ENCODE measurements around the gene ADGRL1.
"Not testable (repeated sequence)": the region's sequence is repeated elsewhere in the genome, so short reads cannot be mapped to it uniquely, and the experiment has no call there.

Gene ADGRL1

DNA sequence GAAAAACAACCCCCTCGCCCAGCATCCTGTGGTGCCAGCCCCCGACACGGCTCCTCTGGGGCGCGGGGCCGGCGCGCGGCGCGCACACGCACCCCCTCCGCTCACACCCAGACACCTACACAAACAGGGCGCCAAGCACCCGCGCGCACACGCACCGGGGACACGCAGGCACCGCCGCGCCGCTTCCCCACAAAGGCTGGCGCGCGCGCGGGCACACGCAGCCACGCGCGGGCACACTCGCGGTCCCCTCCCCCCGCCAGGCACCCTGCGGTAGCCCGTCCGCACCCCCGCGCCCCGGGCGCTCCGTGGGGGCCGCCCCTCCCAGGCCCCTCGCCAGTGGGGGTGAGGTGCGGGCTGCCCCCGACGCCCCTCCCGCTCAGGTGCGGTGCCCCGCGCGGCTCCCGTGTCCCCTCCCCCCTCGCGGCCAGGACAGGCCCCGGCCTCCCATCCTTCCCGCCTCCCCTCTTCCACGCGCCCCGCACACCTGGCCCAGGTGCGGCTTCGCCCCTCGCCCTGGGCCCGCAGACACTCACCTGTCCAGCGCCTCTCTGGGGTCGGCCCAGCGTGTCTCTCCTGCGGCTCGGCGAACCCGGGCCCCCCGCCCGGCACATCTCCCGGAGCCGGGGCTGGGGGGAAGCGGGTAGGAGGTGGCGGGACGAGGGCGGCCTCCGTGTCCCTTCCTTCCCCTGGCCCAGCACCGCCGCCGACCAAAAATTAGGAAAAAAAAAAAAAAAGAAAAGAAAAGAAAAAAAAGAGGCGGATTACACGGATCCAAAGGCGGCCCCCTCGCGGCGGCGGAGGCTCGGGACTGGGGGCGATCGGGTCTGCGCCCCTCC lies at the start of gene ADGRL1:
Gene ADGRL1, minus strand, starts transcription at position 718 of the 836 bp plus-strand sequence. CDS start 22,567 bp downstream, outside the sequence.
- H3K36me3 ChIP-seq (ENCODE audit: control insufficient read depth in 5 of 5, insufficient read depth in 5 of 5, low read length in 5 of 5); H3K9me3 ChIP-seq (ENCODE audit: control insufficient read depth in 5 of 5, low read length in 5 of 5); H3K27ac ChIP-seq (ENCODE audit: low read depth, low read length); H3K27me3 ChIP-seq (ENCODE audit: control insufficient read depth in 5 of 5, insufficient read depth in 4 of 5, low read length in 5 of 5): not testable (repeated sequence)
- Histone ChIP-seq H3K4me1 (ENCODE audit: control insufficient read depth in 5 of 5, insufficient read depth in 5 of 5, low read length in 5 of 5) (peaks cover 0 to 42% (median 28%) of the 10 kb centered on the region in 5 donors), H3K9ac (ENCODE audit: low read length in 5 of 5) (peak within 1 kb of the TSS in 2 of 5 donors; percentile 40 to 41), H3K4me3 (ENCODE audit: low read depth in 1 of 5, low read length in 5 of 5) (peak within 1 kb of the TSS; percentile 61 to 77 (median 70))

DNA sequence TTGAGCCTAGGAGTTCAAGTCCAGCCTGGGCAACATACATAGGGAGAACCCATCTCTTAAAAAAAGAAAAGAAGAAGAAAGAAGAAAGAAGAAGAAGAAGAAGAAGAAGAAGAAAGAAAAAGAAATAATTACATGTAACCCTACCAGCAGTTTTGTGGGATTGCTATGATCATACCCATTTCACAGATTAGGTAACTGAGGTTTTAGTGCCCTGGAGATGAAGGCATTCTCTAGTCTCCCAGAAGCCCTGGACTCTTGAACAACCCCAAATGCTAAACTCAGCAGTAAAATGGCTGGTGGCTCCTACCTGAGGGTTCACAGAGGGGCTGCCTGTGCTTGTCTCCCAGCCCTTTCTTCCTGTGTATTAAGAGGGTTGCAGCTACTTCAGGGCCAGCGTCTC lies 49.3 kb upstream of the ADGRL1 start:
- not testable (repeated sequence) for H3K27ac ChIP-seq (ENCODE audit: low read depth, low read length); H3K9ac ChIP-seq (ENCODE audit: low read length in 5 of 5); H3K4me3 ChIP-seq (ENCODE audit: low read depth in 1 of 5, low read length in 5 of 5); H3K4me1 ChIP-seq (ENCODE audit: control insufficient read depth in 5 of 5, insufficient read depth in 5 of 5, low read length in 5 of 5); H3K27me3 ChIP-seq (ENCODE audit: control insufficient read depth in 5 of 5, insufficient read depth in 4 of 5, low read length in 5 of 5); H3K9me3 ChIP-seq (ENCODE audit: control insufficient read depth in 5 of 5, low read length in 5 of 5); H3K36me3 ChIP-seq (ENCODE audit: control insufficient read depth in 5 of 5, insufficient read depth in 5 of 5, low read length in 5 of 5)

- not testable (repeated sequence) for H3K9ac ChIP-seq (ENCODE audit: low read length in 5 of 5); H3K4me1 ChIP-seq (ENCODE audit: control insufficient read depth in 5 of 5, insufficient read depth in 5 of 5, low read length in 5 of 5); H3K36me3 ChIP-seq (ENCODE audit: control insufficient read depth in 5 of 5, insufficient read depth in 5 of 5, low read length in 5 of 5); H3K4me3 ChIP-seq (ENCODE audit: low read depth in 1 of 5, low read length in 5 of 5); H3K9me3 ChIP-seq (ENCODE audit: control insufficient read depth in 5 of 5, low read length in 5 of 5); H3K27me3 ChIP-seq (ENCODE audit: control insufficient read depth in 5 of 5, insufficient read depth in 4 of 5, low read length in 5 of 5); H3K27ac ChIP-seq (ENCODE audit: low read depth, low read length)
These were observed 48.0 kb upstream of the ADGRL1 start for GRCh38 chr19:14253822-14254599.

DNA sequence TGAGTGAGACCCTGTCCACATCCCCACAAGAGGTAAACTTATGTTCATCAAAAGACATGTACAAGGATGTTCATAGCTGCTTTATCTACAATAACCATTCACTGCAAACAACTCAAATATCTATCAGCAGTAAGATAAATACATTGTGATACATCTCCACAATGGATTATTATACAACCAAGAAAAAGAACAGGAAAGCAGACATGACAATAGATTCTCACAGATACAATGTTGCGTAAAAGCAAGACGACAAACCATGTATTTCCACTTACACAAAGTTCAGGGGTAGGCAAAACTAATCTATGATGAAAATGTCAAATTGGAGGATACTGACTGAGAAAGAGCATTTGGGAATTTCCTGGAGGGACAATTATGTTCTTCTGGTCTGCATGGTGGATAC lies 46.2 kb upstream of the ADGRL1 start:
- not testable (repeated sequence) for H3K36me3 ChIP-seq (ENCODE audit: control insufficient read depth in 5 of 5, insufficient read depth in 5 of 5, low read length in 5 of 5); H3K4me3 ChIP-seq (ENCODE audit: low read depth in 1 of 5, low read length in 5 of 5); H3K27ac ChIP-seq (ENCODE audit: low read depth, low read length); H3K9me3 ChIP-seq (ENCODE audit: control insufficient read depth in 5 of 5, low read length in 5 of 5); H3K9ac ChIP-seq (ENCODE audit: low read length in 5 of 5); H3K27me3 ChIP-seq (ENCODE audit: control insufficient read depth in 5 of 5, insufficient read depth in 4 of 5, low read length in 5 of 5)
- peaks cover 0 to 20% (median 8%) of the 10 kb centered on the region in 5 donors for H3K4me1 ChIP-seq (ENCODE audit: control insufficient read depth in 5 of 5, insufficient read depth in 5 of 5, low read length in 5 of 5)

DNA sequence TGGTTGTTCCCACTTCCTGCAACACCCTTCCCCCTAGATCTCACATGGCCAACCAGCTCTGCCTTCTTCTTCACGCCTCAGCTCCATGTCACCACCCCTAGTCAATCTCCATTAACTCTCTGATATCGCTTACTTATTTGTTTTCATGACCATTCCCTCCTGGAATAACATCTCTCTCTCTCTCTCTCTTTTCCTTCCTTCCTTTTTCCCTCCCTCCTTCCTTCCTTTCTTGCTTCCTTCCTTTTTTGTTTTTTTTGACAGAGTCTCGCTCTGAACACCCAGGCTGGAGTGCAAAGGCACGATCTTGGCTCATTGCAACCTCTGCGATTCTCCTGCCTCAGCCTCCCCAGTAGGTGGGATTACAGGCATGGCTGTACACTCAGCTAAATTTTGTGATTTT lies 44.9 kb upstream of the ADGRL1 start:
- Histone ChIP-seq H3K9ac (ENCODE audit: low read length in 5 of 5) (no peak overlapping the region), H3K36me3 (ENCODE audit: control insufficient read depth in 5 of 5, insufficient read depth in 5 of 5, low read length in 5 of 5) (no peaks in the 10 kb centered on the region), H3K4me1 (ENCODE audit: control insufficient read depth in 5 of 5, insufficient read depth in 5 of 5, low read length in 5 of 5) (peaks cover 0 to 20% (median 8%) of the 10 kb centered on the region in 5 donors), H3K9me3 (ENCODE audit: control insufficient read depth in 5 of 5, low read length in 5 of 5) (no peaks in the 10 kb centered on the region), H3K27me3 (ENCODE audit: control insufficient read depth in 5 of 5, insufficient read depth in 4 of 5, low read length in 5 of 5) (peaks cover 0 to 6% (median 0%) of the 10 kb centered on the region in 5 donors), H3K4me3 (ENCODE audit: low read depth in 1 of 5, low read length in 5 of 5) (no peak overlapping the region), H3K27ac (ENCODE audit: low read depth, low read length) (no peak overlapping the region)

- H3K36me3 ChIP-seq (ENCODE audit: control insufficient read depth in 5 of 5, insufficient read depth in 5 of 5, low read length in 5 of 5); H3K4me3 ChIP-seq (ENCODE audit: low read depth in 1 of 5, low read length in 5 of 5); H3K9me3 ChIP-seq (ENCODE audit: control insufficient read depth in 5 of 5, low read length in 5 of 5); H3K27ac ChIP-seq (ENCODE audit: low read depth, low read length); H3K9ac ChIP-seq (ENCODE audit: low read length in 5 of 5); H3K27me3 ChIP-seq (ENCODE audit: control insufficient read depth in 5 of 5, insufficient read depth in 4 of 5, low read length in 5 of 5): not testable (repeated sequence)
- H3K4me1 ChIP-seq (ENCODE audit: control insufficient read depth in 5 of 5, insufficient read depth in 5 of 5, low read length in 5 of 5), result peaks cover 0 to 20% (median 8%) of the 10 kb centered on the region in 5 donors
These were observed 44.3 kb upstream of the ADGRL1 start for GRCh38 chr19:14250315-14250714.

DNA sequence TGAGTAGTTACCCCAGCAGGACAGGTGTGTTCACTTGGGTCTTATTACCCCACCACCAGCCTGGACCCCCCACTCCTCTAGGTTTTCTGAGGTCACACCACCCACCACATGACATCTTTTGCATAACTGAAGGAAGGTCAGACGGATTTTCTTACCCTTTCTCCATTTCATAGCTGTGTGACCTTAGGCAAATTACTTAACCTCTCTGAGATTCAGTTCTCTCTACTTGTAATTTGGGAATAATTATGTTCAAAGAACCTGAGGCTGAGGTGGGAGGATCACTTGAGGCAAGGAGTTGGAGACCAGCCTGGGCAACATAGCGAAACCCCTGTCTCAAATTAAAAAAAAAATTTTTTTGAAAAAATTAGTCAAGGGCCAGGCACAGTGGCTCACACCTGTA lies 43.9 kb upstream of the ADGRL1 start:
- H3K4me3 ChIP-seq (ENCODE audit: low read depth in 1 of 5, low read length in 5 of 5); H3K36me3 ChIP-seq (ENCODE audit: control insufficient read depth in 5 of 5, insufficient read depth in 5 of 5, low read length in 5 of 5); H3K9me3 ChIP-seq (ENCODE audit: control insufficient read depth in 5 of 5, low read length in 5 of 5); H3K27me3 ChIP-seq (ENCODE audit: control insufficient read depth in 5 of 5, insufficient read depth in 4 of 5, low read length in 5 of 5); H3K27ac ChIP-seq (ENCODE audit: low read depth, low read length); H3K9ac ChIP-seq (ENCODE audit: low read length in 5 of 5): not testable (repeated sequence)
- peaks cover 0 to 20% (median 8%) of the 10 kb centered on the region in 5 donors for H3K4me1 ChIP-seq (ENCODE audit: control insufficient read depth in 5 of 5, insufficient read depth in 5 of 5, low read length in 5 of 5)

DNA sequence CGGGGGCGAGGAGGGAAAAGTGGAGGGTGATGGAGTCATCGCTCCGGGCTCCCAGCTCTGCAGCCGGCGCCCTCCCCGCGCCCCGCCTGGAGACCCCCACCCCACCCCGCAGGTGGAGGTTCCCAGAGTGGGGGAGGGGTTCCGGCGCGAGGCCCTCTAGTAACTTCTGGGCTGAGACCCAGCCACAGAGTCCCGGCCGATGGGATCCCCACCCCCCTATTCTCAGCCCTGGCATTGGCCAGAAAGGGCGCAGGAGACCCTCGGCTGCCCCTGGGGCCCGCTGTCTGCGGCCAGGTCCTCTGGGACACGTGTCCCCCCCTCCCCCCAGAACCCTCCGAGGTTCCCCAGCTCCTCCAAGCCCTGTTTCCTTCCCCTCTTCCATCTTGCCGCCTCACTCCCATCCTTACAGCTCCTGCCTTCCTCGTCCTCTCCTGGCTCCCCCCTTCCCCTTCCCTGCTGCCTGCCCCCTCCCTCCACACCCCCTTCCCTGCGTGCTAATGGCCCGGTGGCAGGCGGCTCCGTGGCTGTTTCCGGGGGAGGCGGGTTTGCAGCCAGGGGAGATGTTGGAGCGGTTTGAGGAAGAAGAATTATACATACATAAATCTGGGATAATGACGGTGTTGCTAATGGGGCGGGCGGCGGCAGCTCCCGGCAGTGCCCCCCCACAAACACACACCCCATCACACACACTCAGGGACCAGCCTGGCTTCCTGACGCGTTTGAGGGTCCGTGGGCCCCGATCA lies 43.2 kb upstream of the ADGRL1 start:
- H3K36me3 ChIP-seq (ENCODE audit: control insufficient read depth in 5 of 5, insufficient read depth in 5 of 5, low read length in 5 of 5); H3K9ac ChIP-seq (ENCODE audit: low read length in 5 of 5); H3K27ac ChIP-seq (ENCODE audit: low read depth, low read length); H3K9me3 ChIP-seq (ENCODE audit: control insufficient read depth in 5 of 5, low read length in 5 of 5); H3K27me3 ChIP-seq (ENCODE audit: control insufficient read depth in 5 of 5, insufficient read depth in 4 of 5, low read length in 5 of 5): not testable (repeated sequence)
- Histone ChIP-seq H3K4me3 (ENCODE audit: low read depth in 1 of 5, low read length in 5 of 5) (peak overlapping the region in 3 of 5 donors; percentile 47 to 60 (median 48)), H3K4me1 (ENCODE audit: control insufficient read depth in 5 of 5, insufficient read depth in 5 of 5, low read length in 5 of 5) (peaks cover 0 to 20% (median 8%) of the 10 kb centered on the region in 5 donors)

DNA sequence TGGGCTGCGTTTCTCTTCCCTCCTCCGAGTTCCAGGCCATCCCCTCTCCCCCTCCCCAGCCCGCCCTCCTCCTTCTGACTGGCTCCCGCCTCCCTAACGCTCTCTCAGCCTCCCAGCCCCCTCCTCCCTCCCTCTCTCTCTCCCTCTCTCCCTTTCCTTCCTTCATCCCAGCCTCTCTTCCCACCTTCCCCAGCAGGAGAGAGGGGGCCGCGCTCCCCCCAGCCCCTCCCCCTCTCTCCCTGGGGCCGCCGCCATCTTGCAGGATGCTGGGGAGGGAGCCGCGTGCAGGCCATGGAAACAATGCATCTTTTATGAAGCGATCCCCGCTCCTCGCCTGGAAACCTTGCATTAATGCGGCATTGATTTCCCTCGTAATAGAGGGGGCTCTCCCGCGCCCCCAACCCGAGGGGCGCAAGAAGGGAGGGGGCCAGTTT lies 42.6 kb upstream of the ADGRL1 start:
- H3K27ac ChIP-seq (ENCODE audit: low read depth, low read length), result no peak overlapping the region

More for the DNA sequence above, 42.6 kb upstream of the ADGRL1 start:
- H3K4me3 ChIP-seq (ENCODE audit: low read depth in 1 of 5, low read length in 5 of 5), result peak overlapping the region in 3 of 5 donors; percentile 47 to 60 (median 47)
- H3K27me3 ChIP-seq (ENCODE audit: control insufficient read depth in 5 of 5, insufficient read depth in 4 of 5, low read length in 5 of 5), result peaks cover 0 to 6% (median 0%) of the 10 kb centered on the region in 5 donors
- peaks cover 0 to 20% (median 8%) of the 10 kb centered on the region in 5 donors for H3K4me1 ChIP-seq (ENCODE audit: control insufficient read depth in 5 of 5, insufficient read depth in 5 of 5, low read length in 5 of 5)
- H3K36me3 ChIP-seq (ENCODE audit: control insufficient read depth in 5 of 5, insufficient read depth in 5 of 5, low read length in 5 of 5), result no peaks in the 10 kb centered on the region
- H3K9ac ChIP-seq (ENCODE audit: low read length in 5 of 5), result no peak overlapping the region
- no peaks in the 10 kb centered on the region for H3K9me3 ChIP-seq (ENCODE audit: control insufficient read depth in 5 of 5, low read length in 5 of 5)

Measured in subcutaneous abdominal adipose tissue (tissue), 5 donors.